Measurements from ENCODE around the gene SPDYE2.
"Not testable (repeated sequence)": the region's sequence is repeated elsewhere in the genome, so short reads cannot be mapped to it uniquely, and the experiment has no call there.

DNA sequence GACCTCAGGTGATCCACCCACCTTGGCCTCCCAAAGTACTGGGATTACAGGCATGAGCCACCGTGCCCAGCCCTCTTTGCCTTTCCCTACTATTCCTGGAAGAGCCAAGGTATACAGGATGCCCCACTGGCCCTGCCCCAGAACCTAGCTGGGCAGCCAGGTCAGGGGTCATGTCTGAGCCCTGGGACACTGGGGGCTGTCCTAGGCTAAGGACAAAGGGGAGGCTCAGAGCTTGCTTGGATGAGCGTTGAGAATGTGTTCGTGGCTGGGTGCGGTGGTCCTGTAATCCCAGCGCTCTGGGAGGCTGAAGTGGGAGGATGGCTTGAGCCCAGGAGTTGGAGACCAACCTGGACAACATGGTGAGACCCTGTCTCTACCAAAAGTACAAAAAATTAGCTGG is 27.5 kb downstream of the SPDYE2 start:
- TF ChIP-seq, protein P1, sequence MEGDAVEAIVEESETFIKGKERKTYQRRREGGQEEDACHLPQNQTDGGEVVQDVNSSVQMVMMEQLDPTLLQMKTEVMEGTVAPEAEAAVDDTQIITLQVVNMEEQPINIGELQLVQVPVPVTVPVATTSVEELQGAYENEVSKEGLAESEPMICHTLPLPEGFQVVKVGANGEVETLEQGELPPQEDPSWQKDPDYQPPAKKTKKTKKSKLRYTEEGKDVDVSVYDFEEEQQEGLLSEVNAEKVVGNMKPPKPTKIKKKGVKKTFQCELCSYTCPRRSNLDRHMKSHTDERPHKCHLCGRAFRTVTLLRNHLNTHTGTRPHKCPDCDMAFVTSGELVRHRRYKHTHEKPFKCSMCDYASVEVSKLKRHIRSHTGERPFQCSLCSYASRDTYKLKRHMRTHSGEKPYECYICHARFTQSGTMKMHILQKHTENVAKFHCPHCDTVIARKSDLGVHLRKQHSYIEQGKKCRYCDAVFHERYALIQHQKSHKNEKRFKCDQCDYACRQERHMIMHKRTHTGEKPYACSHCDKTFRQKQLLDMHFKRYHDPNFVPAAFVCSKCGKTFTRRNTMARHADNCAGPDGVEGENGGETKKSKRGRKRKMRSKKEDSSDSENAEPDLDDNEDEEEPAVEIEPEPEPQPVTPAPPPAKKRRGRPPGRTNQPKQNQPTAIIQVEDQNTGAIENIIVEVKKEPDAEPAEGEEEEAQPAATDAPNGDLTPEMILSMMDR (IDR thresholded peaks at IDR 0.05; ENCODE audit: extremely low read depth in 1 of 2, insufficient read depth in 1 of 2, low read depth in 1 of 2, low read length in 2 of 2), result not testable (repeated sequence)
- TF ChIP-seq GATA2 (IDR thresholded peaks at IDR 0.05; ENCODE audit: insufficient read depth, insufficient read length, low read depth, low read length); POLR2A (IDR thresholded peaks at IDR 0.05; ENCODE audit: low read depth, low read length); POLR2AphosphoS5 (IDR thresholded peaks at IDR 0.05; ENCODE audit: insufficient read depth, low read depth, low read length); EZH2 (IDR thresholded peaks at IDR 0.05; ENCODE audit: borderline replicate concordance, low read depth, low read length, severe bottlenecking); MYC (IDR thresholded peaks at IDR 0.05; ENCODE audit: low read depth, low read length); FOS (IDR thresholded peaks at IDR 0.05; ENCODE audit: borderline replicate concordance, insufficient read depth, low read length): not testable (repeated sequence)
- TF ChIP-seq, protein P2, sequence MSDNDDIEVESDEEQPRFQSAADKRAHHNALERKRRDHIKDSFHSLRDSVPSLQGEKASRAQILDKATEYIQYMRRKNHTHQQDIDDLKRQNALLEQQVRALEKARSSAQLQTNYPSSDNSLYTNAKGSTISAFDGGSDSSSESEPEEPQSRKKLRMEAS (IDR thresholded peaks at IDR 0.05; ENCODE audit: insufficient read depth, insufficient read length), result not testable (repeated sequence)

Measured in endothelial cell of umbilical vein (primary cell).